ENCODE measurements around the gene SEMA4D. TPM values are rescaled to one million over a fixed set of nuclear protein-coding genes. Genes with fewer than 3 reads are reported as not detected.
A peak's percentile ranks its signal among the peaks of the same experiment; 100 is the strongest.

The SEMA4D gene, protein sequence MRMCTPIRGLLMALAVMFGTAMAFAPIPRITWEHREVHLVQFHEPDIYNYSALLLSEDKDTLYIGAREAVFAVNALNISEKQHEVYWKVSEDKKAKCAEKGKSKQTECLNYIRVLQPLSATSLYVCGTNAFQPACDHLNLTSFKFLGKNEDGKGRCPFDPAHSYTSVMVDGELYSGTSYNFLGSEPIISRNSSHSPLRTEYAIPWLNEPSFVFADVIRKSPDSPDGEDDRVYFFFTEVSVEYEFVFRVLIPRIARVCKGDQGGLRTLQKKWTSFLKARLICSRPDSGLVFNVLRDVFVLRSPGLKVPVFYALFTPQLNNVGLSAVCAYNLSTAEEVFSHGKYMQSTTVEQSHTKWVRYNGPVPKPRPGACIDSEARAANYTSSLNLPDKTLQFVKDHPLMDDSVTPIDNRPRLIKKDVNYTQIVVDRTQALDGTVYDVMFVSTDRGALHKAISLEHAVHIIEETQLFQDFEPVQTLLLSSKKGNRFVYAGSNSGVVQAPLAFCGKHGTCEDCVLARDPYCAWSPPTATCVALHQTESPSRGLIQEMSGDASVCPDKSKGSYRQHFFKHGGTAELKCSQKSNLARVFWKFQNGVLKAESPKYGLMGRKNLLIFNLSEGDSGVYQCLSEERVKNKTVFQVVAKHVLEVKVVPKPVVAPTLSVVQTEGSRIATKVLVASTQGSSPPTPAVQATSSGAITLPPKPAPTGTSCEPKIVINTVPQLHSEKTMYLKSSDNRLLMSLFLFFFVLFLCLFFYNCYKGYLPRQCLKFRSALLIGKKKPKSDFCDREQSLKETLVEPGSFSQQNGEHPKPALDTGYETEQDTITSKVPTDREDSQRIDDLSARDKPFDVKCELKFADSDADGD
- 10 to 100 TPM; 17.1 to 52.7 TPM for total RNA-seq

DNA sequence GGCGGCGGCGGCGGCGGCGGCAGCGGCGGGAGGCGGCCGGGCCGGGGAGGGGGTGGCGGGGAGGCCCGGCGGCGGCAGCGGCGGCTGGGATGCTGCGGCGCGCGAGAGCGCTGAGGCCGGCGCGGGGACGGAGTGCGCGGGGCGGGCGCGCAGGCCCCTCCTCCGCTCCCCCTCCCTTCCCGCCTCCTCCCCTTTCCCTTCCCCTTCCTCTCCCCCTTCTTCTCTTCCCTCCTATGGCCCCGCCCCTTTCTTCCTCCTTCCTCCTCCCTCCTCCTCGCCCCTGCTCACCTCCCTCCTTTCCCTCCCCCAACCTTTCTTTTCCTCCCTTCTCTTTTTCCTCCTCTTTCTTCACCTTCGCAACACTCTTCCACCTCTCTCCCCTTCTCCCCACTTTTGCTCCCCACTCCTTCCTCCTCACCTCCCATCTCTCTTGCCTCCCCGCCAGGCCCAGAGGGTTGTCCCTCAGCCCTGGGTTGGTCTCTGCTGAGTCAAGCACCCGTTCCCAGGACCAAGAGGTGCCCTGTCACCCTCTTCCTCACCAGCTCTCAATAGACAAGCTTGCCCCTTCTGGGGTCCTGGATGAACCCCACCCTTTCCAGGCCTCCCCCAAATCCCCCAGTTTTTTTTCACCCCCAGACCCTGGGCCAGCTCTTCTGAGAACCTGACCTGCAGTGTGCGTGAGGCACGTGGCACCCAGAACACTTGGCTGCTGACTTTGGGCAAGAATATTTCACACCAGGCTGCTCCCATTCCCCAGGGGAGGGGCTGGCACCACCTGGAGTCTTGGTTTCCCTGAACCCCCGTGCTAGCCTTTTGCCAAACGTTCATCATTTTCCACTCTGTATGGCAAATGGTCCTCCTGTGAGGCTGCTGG, at the start of gene SEMA4D:
Gene SEMA4D (minus strand): TSS at position 136 of the 874 bp plus-strand sequence. CDS start 92,657 bp downstream, outside the sequence.
- Histone ChIP-seq H3K9me3 (no peaks in the 10 kb centered on the region), H3K36me3 (no peaks in the 10 kb centered on the region), H3K27me3 (replicated peaks; ENCODE audit: insufficient read depth) (no peaks in the 10 kb centered on the region), H3K4me3 (peak within 1 kb of the TSS; percentile 89 to 90), H3K27ac (peak within 1 kb of the TSS; percentile 66 to 78), H3K4me1 (replicated peaks) (peaks cover 7% of the 10 kb centered on the region)
- DNase-seq (ENCODE audit: low spot score), result peak; percentile 86
- intact Hi-C loops (cut with DNase I), result no loop called here
- no peak for TF ChIP-seq POLR2A (IDR thresholded peaks at IDR 0.05)
- 7% methylated on average over 41 of the region's 42 CpGs for WGBS

DNA sequence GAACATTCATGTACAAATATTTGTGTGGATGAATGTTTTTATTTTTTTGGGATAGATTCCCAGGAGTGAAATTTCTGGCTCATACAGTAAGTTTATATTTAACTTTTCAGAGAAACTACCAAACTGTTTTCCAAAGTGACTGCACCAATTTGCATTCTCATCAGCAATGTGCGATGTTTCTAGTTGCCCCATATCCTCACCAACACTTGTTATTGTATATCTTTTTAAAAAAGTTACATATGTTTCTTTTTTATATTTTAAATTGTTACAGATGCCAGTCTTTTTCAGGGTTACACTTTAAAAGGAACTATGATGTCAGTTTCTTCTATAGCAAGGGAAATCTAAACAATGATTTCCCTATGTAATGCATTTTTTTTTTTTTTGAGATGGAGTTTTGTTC, 49.1 kb upstream of the SEMA4D start:
- 97% methylated on average over 1 of the region's 1 CpG for WGBS
- intact Hi-C loops (cut with DNase I), result no loop called here
- Histone ChIP-seq H3K36me3 (no peaks in the 10 kb centered on the region), H3K4me1 (replicated peaks) (no peaks in the 10 kb centered on the region), H3K9me3 (no peaks in the 10 kb centered on the region), H3K27ac (no peak overlapping the region), H3K27me3 (replicated peaks; ENCODE audit: insufficient read depth) (no peaks in the 10 kb centered on the region), H3K4me3 (no peak overlapping the region)
- TF ChIP-seq, protein P1, sequence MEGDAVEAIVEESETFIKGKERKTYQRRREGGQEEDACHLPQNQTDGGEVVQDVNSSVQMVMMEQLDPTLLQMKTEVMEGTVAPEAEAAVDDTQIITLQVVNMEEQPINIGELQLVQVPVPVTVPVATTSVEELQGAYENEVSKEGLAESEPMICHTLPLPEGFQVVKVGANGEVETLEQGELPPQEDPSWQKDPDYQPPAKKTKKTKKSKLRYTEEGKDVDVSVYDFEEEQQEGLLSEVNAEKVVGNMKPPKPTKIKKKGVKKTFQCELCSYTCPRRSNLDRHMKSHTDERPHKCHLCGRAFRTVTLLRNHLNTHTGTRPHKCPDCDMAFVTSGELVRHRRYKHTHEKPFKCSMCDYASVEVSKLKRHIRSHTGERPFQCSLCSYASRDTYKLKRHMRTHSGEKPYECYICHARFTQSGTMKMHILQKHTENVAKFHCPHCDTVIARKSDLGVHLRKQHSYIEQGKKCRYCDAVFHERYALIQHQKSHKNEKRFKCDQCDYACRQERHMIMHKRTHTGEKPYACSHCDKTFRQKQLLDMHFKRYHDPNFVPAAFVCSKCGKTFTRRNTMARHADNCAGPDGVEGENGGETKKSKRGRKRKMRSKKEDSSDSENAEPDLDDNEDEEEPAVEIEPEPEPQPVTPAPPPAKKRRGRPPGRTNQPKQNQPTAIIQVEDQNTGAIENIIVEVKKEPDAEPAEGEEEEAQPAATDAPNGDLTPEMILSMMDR (IDR thresholded peaks at IDR 0.05), result no peak
- TF ChIP-seq POLR2AphosphoS5 (IDR thresholded peaks at IDR 0.05) (no peak), POLR2A (IDR thresholded peaks at IDR 0.05) (no peak)
- no peak for DNase-seq (ENCODE audit: low spot score)

DNA sequence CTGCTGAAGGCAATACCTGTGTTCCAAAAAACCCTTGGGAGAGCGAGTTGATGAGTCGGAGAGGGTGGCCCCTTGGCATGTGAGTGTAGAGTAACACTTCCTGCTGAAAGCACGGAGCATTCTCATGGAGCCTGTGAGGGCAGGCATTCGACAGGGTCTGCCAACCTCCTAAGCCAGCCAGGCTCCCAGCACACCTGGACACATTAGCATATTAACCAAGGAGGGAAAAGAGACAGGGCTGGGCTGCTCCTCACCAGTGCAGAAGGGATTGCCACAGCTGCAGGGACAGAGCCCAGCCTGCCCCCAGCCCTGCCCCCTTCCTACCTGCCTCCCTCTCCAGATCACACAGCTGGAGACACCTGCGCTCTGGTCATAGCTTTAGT, 46.4 kb upstream of the SEMA4D start:
- no peak for DNase-seq (ENCODE audit: low spot score)
- no peaks in the 10 kb centered on the region for H3K27me3 ChIP-seq (replicated peaks; ENCODE audit: insufficient read depth)

DNA sequence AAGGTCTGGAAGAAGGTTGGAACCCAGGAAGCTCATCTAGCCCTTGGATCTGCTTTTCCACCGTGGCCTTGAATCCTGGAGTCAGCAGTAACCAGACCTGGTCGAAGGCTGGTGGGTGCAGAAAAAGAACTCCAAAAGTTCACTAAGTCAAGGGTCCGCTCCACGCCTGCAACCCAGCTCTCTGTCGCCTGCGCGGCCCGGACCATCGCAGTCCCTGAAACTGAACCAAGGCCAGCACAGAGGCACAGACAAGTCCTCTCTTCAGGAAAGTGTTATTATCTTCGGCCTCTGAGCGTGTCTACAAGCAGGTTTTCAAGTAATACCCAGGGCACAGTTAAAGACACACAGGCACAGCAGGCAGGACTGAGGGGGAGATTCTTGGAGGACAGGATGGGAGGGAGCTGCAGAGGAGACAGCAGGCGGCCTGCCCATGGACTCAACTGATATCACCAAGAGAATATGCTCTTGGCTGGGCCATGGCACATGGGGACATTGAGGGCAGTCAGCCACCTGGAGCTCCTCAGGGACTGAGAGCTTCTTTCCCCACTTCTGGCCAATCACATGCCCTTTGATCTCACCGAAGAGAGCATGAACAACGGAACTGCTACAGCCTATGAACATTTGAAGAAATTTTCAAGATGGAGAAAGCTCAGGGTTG, 45.8 kb upstream of the SEMA4D start:
- TF ChIP-seq, protein P1 (IDR thresholded peaks at IDR 0.05), result no peak
- no peak for TF ChIP-seq POLR2A (IDR thresholded peaks at IDR 0.05)
- TF ChIP-seq POLR2AphosphoS5 (IDR thresholded peaks at IDR 0.05), result no peak
- DNase-seq (ENCODE audit: low spot score), result no peak
- no peaks in the 10 kb centered on the region for H3K27me3 ChIP-seq (replicated peaks; ENCODE audit: insufficient read depth)
- no peaks in the 10 kb centered on the region for H3K4me1 ChIP-seq (replicated peaks)
- H3K9me3 ChIP-seq, result no peaks in the 10 kb centered on the region
- no peaks in the 10 kb centered on the region for H3K36me3 ChIP-seq
- WGBS, result 92% methylated on average over 14 of the region's 14 CpGs
- H3K4me3 ChIP-seq, result no peak overlapping the region
- intact Hi-C loops (cut with DNase I), result no loop called here
- no peak overlapping the region for H3K27ac ChIP-seq

More for the DNA sequence above, 46.4 kb upstream of the SEMA4D start:
- Histone ChIP-seq H3K9me3 (no peaks in the 10 kb centered on the region), H3K4me3 (no peak overlapping the region), H3K4me1 (replicated peaks) (no peaks in the 10 kb centered on the region), H3K27ac (no peak overlapping the region), H3K36me3 (no peaks in the 10 kb centered on the region)
- TF ChIP-seq POLR2A (IDR thresholded peaks at IDR 0.05) (no peak), POLR2AphosphoS5 (IDR thresholded peaks at IDR 0.05) (no peak)
- TF ChIP-seq, protein P1 (IDR thresholded peaks at IDR 0.05), result no peak
- intact Hi-C loops (cut with DNase I), result no loop called here
- 30% methylated on average over 5 of the region's 5 CpGs for WGBS

Data from prostate gland (tissue), 2 donors.